ENCODE measurements around the gene DNAJB6. TPM values are rescaled to one million over a fixed set of nuclear protein-coding genes. Genes with fewer than 3 reads are reported as not detected.

DNAJB6 gene
- total RNA-seq, 1 donor from 2014 or later = 103 TPM

DNA sequence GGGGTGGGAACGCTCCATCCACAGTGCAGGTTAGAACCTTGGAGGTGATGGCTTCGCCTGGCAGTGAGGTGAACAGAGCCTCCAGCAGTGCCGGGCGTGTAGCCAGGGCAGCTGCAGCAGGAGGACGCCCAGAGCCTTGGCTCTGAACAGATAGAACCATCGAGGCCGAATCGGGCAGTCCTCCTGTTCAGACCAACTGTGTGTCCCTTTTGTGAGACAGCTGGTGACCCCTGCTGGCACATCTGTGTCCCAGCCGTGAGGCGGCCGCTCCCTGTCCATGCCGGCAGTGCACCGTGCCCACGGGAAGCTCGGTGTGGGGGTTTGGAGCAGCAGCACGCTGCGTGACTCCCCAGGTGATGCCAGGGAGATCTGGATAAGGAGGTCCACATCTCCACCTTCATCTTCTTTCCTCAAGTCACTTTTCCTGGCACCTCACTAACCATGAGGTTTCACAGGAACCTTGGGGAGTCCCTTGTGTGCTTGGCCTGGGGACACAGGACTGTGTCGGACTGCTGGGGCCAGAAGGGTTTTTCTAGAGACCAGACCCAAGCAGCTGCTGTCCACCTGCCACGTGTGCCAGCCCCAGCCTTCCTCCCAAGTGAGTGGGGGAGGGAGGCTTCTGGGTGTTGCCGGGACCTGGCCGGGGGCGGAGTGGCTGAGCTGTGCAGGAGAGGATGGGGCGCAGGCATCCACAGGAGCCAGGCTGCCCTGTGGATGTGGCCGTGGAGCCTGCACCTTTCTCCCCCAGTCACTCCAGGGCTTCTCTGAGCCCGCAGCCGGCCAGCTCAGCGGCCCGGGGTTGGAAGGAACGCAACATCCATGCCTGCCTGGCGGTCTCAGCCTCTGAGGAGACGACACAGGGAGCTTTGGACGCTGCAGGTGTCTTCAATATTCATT, 69.4 kb downstream of the DNAJB6 start:
- intact Hi-C loops (cut with DNase I) = no loop called here
- H3K27me3 ChIP-seq (ENCODE audit: low read depth) = no peaks in the 10 kb centered on the region
- peaks cover 36% of the 10 kb centered on the region for H3K36me3 ChIP-seq
- no peak overlapping the region for H3K4me3 ChIP-seq
- peaks cover 10% of the 10 kb centered on the region for H3K4me1 ChIP-seq
- H3K9me3 ChIP-seq = no peaks in the 10 kb centered on the region
- no peak overlapping the region for H3K27ac ChIP-seq
- DNase-seq (no peak), ATAC-seq (no peak)
- TF ChIP-seq, protein P1, sequence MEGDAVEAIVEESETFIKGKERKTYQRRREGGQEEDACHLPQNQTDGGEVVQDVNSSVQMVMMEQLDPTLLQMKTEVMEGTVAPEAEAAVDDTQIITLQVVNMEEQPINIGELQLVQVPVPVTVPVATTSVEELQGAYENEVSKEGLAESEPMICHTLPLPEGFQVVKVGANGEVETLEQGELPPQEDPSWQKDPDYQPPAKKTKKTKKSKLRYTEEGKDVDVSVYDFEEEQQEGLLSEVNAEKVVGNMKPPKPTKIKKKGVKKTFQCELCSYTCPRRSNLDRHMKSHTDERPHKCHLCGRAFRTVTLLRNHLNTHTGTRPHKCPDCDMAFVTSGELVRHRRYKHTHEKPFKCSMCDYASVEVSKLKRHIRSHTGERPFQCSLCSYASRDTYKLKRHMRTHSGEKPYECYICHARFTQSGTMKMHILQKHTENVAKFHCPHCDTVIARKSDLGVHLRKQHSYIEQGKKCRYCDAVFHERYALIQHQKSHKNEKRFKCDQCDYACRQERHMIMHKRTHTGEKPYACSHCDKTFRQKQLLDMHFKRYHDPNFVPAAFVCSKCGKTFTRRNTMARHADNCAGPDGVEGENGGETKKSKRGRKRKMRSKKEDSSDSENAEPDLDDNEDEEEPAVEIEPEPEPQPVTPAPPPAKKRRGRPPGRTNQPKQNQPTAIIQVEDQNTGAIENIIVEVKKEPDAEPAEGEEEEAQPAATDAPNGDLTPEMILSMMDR (IDR thresholded peaks at IDR 0.05) = no peak

DNA sequence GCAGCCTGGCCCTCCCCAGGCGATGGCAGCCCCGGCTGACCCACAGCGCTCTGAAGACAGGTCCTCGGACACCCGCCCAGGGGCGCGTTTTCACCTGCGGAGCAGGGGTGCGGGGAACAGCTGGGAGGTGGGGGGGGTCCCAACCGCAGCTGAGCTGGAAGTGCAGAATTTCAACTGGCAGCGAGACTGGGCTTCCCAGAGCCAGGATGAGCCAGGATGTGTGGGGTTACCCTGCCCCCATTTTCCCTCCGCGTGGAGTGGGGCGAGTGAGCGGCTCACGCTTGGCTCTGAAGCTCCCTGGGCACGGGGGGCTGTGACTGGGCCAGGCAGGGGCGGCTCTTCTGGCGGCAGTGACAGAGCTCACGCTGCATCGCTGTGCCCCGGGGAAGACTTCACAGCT, 70.2 kb downstream of the DNAJB6 start:
- DNase-seq = no peak

GRCh38 chr7:157407512-157408257, 70.9 kb downstream of the DNAJB6 start:
- no peak for ATAC-seq
- Histone ChIP-seq H3K27ac (no peak overlapping the region), H3K4me3 (no peak overlapping the region), H3K4me1 (peaks cover 10% of the 10 kb centered on the region), H3K36me3 (peaks cover 34% of the 10 kb centered on the region), H3K9me3 (no peaks in the 10 kb centered on the region), H3K27me3 (ENCODE audit: low read depth) (no peaks in the 10 kb centered on the region)
- TF ChIP-seq, protein P1 (IDR thresholded peaks at IDR 0.05) = no peak
- DNase-seq = no peak
- intact Hi-C loops (cut with DNase I) = no loop called here

More for the DNA sequence above, 70.2 kb downstream of the DNAJB6 start:
- no peak for ATAC-seq
- intact Hi-C loops (cut with DNase I) = no loop called here
- Histone ChIP-seq H3K36me3 (peaks cover 35% of the 10 kb centered on the region), H3K27me3 (ENCODE audit: low read depth) (no peaks in the 10 kb centered on the region), H3K4me1 (peaks cover 10% of the 10 kb centered on the region), H3K9me3 (no peaks in the 10 kb centered on the region), H3K4me3 (no peak overlapping the region), H3K27ac (no peak overlapping the region)
- TF ChIP-seq, protein P1 (IDR thresholded peaks at IDR 0.05) = no peak

DNA sequence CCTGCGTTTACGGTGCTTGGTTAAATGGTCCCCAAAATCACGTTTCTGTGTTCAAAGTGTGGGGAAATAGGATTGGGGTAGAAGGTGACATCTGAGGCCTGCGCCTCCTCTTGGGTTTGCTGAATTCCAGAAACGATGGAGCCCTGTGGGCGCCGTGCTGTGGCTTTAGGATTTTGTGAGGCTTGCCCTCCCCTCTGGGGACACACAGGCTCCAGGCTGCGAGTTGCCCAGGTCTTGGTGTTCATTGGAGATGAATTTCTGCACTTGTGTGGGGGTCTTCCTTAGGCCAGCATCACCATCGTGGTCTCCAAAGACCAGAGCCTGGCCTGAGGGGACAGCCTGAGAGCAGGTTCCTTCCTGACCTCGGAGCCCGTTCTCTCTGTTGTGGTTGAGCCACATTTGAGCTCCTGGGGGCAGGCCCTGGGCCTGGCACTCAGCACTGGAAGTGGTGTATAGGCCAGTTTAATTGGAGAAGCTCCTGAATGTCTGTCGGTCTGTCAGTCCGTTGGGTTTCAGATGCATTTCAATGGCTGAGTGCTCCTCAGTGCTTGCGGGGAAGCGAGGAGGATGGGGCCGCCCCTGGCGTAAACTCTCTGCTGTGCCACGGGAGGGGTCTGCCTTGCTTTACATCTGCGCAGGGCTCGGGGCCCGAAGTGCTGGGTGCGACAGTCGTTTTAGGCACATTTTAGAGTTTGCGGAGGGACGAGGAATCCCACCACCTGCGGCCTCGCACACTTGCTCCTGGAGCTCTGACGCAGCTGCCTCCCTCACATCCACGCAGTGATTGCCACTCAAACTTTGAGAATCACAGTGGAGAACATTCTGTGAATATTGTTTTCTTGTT, 71.7 kb downstream of the DNAJB6 start:
- TF ChIP-seq, protein P1 (IDR thresholded peaks at IDR 0.05) = no peak
- Histone ChIP-seq H3K9me3 (no peaks in the 10 kb centered on the region), H3K27me3 (ENCODE audit: low read depth) (no peaks in the 10 kb centered on the region), H3K4me3 (no peak overlapping the region), H3K4me1 (peaks cover 10% of the 10 kb centered on the region), H3K36me3 (peaks cover 41% of the 10 kb centered on the region), H3K27ac (no peak overlapping the region)
- ATAC-seq (no peak), DNase-seq (no peak)
- intact Hi-C loops (cut with DNase I) = no loop called here

- intact Hi-C loops (cut with DNase I) = no loop called here
- Histone ChIP-seq H3K4me1 (peaks cover 10% of the 10 kb centered on the region), H3K9me3 (no peaks in the 10 kb centered on the region), H3K4me3 (no peak overlapping the region), H3K36me3 (peaks cover 45% of the 10 kb centered on the region), H3K27me3 (ENCODE audit: low read depth) (no peaks in the 10 kb centered on the region), H3K27ac (no peak overlapping the region)
- no peak for DNase-seq
- TF ChIP-seq, protein P1 (IDR thresholded peaks at IDR 0.05) = no peak
- ATAC-seq = no peak
Observed at GRCh38 chr7:157409149-157409752, 72.4 kb downstream of the DNAJB6 start.

All from lower lobe of right lung (tissue), 2 donors.